GM19099 (cell line): ENCODE measurements around the gene GPLD1.

ENCODE experiments used
- POLR2A ChIP-seq: IDR thresholded peaks from 3 replicates; pipeline ENCODE4 v1.6.1; 2011; ENCODE audit warnings: low read depth; ENCODE audit not compliant: insufficient read length; ENCODE audit errors: extremely low read depth

GPLD1 gene

GRCh38 chr6:24506814-24507520 is 17.6 kb upstream of the GPLD1 start:
- TF ChIP-seq POLR2A = no peak

GRCh38 chr6:24504649-24505586 is 15.5 kb upstream of the GPLD1 start:
- no peak for TF ChIP-seq POLR2A

GRCh38 chr6:24504287-24504648 is 14.9 kb upstream of the GPLD1 start:
- TF ChIP-seq POLR2A = no peak

- TF ChIP-seq POLR2A = no peak
Observed at GRCh38 chr6:24501914-24502313, 12.5 kb upstream of the GPLD1 start.

- TF ChIP-seq POLR2A = no peak
Observed at GRCh38 chr6:24501374-24501773, 12.0 kb upstream of the GPLD1 start.

- TF ChIP-seq POLR2A = no peak
Observed at GRCh38 chr6:24500683-24501082, 11.3 kb upstream of the GPLD1 start.

- no peak for TF ChIP-seq POLR2A
Observed at GRCh38 chr6:24497254-24497970, 8.0 kb upstream of the GPLD1 start.

- TF ChIP-seq POLR2A = peak; percentile 61
Observed at GRCh38 chr6:24494821-24495795, 5.7 kb upstream of the GPLD1 start, which contains the start of gene ALDH5A1. Gene ALDH5A1, plus strand, starts transcription at chr6:24494969. Its CDS starts 28 bp downstream, at chr6:24494997.

GRCh38 chr6:24493945-24494820 is 4.8 kb upstream of the GPLD1 start:
- TF ChIP-seq POLR2A = no peak

GRCh38 chr6:24492475-24492874 is 3.1 kb upstream of the GPLD1 start:
- no peak for TF ChIP-seq POLR2A

- no peak for TF ChIP-seq POLR2A
Observed at GRCh38 chr6:24490948-24491347, 1.6 kb upstream of the GPLD1 start.

GRCh38 chr6:24489881-24490280 is 503 bp upstream of the GPLD1 start:
- TF ChIP-seq POLR2A = no peak

- no peak for TF ChIP-seq POLR2A
Observed at GRCh38 chr6:24486065-24486464, 3.3 kb downstream of the GPLD1 start.
